Measurements from ENCODE around the gene EPB41. TPM values are rescaled to one million over a fixed set of nuclear protein-coding genes. Genes with fewer than 3 reads are reported as not detected.
"Not testable (repeated sequence)": the region's sequence is repeated elsewhere in the genome, so short reads cannot be mapped to it uniquely, and the experiment has no call there.

EPB41 gene
- polyA plus RNA-seq, 3 donors = 7.0 to 16.3 (median 11.0) TPM

- 89 to 98% (median 92%) methylated on average over 1 of the region's 1 CpG for WGBS, 3 donors
Observed at GRCh38 chr1:29114654-29115053, 200.3 kb downstream of the EPB41 start.

GRCh38 chr1:29117381-29117780 is 203.0 kb downstream of the EPB41 start:
- WGBS, 3 donors = 81 to 82% (median 82%) methylated on average over 2 of the region's 2 CpGs

More at GRCh38 chr1:29114654-29115053, 200.3 kb downstream of the EPB41 start:
- no peak overlapping the region for H3K27ac ChIP-seq (ENCODE audit: low read depth, low read length)

GRCh38 chr1:29119121-29119929 is 205.0 kb downstream of the EPB41 start:
- WGBS, 3 donors = 78 to 83% (median 78%) methylated on average over 12 of the region's 12 CpGs
- H3K27ac ChIP-seq (ENCODE audit: low read depth, low read length) = no peak overlapping the region

More at GRCh38 chr1:29117381-29117780, 203.0 kb downstream of the EPB41 start:
- H3K27ac ChIP-seq (ENCODE audit: low read depth, low read length) = no peak overlapping the region

GRCh38 chr1:29120367-29120766 is 206.0 kb downstream of the EPB41 start:
- WGBS, 3 donors = 94 to 97% (median 95%) methylated on average over 6 of the region's 6 CpGs
- H3K27ac ChIP-seq (ENCODE audit: low read depth, low read length) = no peak overlapping the region

- no peak overlapping the region for H3K27ac ChIP-seq (ENCODE audit: low read depth, low read length)
Observed at GRCh38 chr1:29120947-29121485, 206.6 kb downstream of the EPB41 start.

GRCh38 chr1:29121516-29121935 is 207.2 kb downstream of the EPB41 start:
- 3 to 5% (median 4%) methylated on average over 31 to 59 of the region's 59 CpGs for WGBS, 3 donors
- H3K27ac ChIP-seq (ENCODE audit: low read depth, low read length) = no peak overlapping the region

More at GRCh38 chr1:29120947-29121485, 206.6 kb downstream of the EPB41 start:
- WGBS, 3 donors = 36 to 47% (median 43%) methylated on average over 42 of the region's 42 CpGs

- no peak overlapping the region for H3K27ac ChIP-seq (ENCODE audit: low read depth, low read length)
- 1 to 3% (median 1%) methylated on average over 36 to 81 of the region's 81 CpGs for WGBS, 3 donors
Observed at GRCh38 chr1:29121936-29122681, 207.7 kb downstream of the EPB41 start.

- WGBS, 3 donors = 3 to 10% (median 3%) methylated on average over 28 to 34 of the region's 34 CpGs
- H3K27ac ChIP-seq (ENCODE audit: low read depth, low read length) = peak overlapping the region; percentile 28
Observed at GRCh38 chr1:29122682-29123052, 208.3 kb downstream of the EPB41 start.

GRCh38 chr1:29123053-29123886 is 208.9 kb downstream of the EPB41 start:
- 4 to 9% (median 5%) methylated on average over 47 to 70 of the region's 70 CpGs for WGBS, 3 donors

GRCh38 chr1:29123887-29124365 is 209.6 kb downstream of the EPB41 start, which contains the start of gene TMEM200B:
TMEM200B (minus strand) TSS chr1:29123903; CDS start chr1:29121828, 2,075 bp downstream.
- 0 to 1% (median 0%) methylated on average over 18 to 46 of the region's 46 CpGs for WGBS, 3 donors
- peak within 1 kb of the TSS; percentile 47 for H3K27ac ChIP-seq (ENCODE audit: low read depth, low read length)

More at GRCh38 chr1:29123053-29123886, 208.9 kb downstream of the EPB41 start:
- peak overlapping the region; percentile 47 for H3K27ac ChIP-seq (ENCODE audit: low read depth, low read length)

- WGBS, 3 donors = 3 to 8% (median 5%) methylated on average over 52 to 84 of the region's 85 CpGs
- no peak overlapping the region for H3K27ac ChIP-seq (ENCODE audit: low read depth, low read length)
Observed at GRCh38 chr1:29124366-29125236, 210.2 kb downstream of the EPB41 start.

GRCh38 chr1:29125237-29125641 is 210.9 kb downstream of the EPB41 start:
- H3K27ac ChIP-seq (ENCODE audit: low read depth, low read length) = no peak overlapping the region
- 63 to 66% (median 65%) methylated on average over 13 to 14 of the region's 14 CpGs for WGBS, 3 donors

- 86 to 90% (median 87%) methylated on average over 6 of the region's 6 CpGs for WGBS, 3 donors
- no peak overlapping the region for H3K27ac ChIP-seq (ENCODE audit: low read depth, low read length)
Observed at GRCh38 chr1:29125788-29126187, 211.4 kb downstream of the EPB41 start.

- H3K27ac ChIP-seq (ENCODE audit: low read depth, low read length) = no peak overlapping the region
- 95 to 99% (median 97%) methylated on average over 6 of the region's 6 CpGs for WGBS, 3 donors
Observed at GRCh38 chr1:29126198-29126597, 211.8 kb downstream of the EPB41 start.

- no peak overlapping the region for H3K27ac ChIP-seq (ENCODE audit: low read depth, low read length)
- WGBS, 3 donors = 83 to 90% (median 87%) methylated on average over 6 of the region's 6 CpGs
Observed at GRCh38 chr1:29128739-29129138, 214.4 kb downstream of the EPB41 start.

- H3K27ac ChIP-seq (ENCODE audit: low read depth, low read length) = no peak overlapping the region
- WGBS, 3 donors = 73 to 94% (median 84%) methylated on average over 5 of the region's 5 CpGs
Observed at GRCh38 chr1:29129916-29130315, 215.5 kb downstream of the EPB41 start.

- H3K27ac ChIP-seq (ENCODE audit: low read depth, low read length) = not testable (repeated sequence)
- WGBS, 3 donors = 94 to 96% (median 95%) methylated on average over 17 to 29 of the region's 29 CpGs
Observed at GRCh38 chr1:29131056-29131455, 216.7 kb downstream of the EPB41 start.

Measured in adipose tissue (tissue), 3 donors.